WERI-Rb-1 (cell line): ENCODE measurements around the gene FAM117A.

Source experiments
- DNase-seq: peaks from one replicate; pipeline ENCODE4 v3.0.0-alpha.2; 2020
- H3K27ac ChIP-seq: fragments of 250-450 bp; sonication (Bioruptor Pico); 2 replicates; pipeline ENCODE4 v1.5.1; 2020; ENCODE audit warnings: mild to moderate bottlenecking, moderate library complexity
- H3K27me3 ChIP-seq: fragments of 250-450 bp; sonication (Bioruptor Pico); 2 replicates; pipeline ENCODE4 v1.5.1; 2021; ENCODE audit warnings: mild to moderate bottlenecking, low read depth, moderate library complexity; ENCODE audit not compliant: insufficient read depth, severe bottlenecking
- H3K36me3 ChIP-seq: fragments of 250-450 bp; sonication (Bioruptor Pico); 2 replicates; pipeline ENCODE4 v1.5.1; 2020; ENCODE audit warnings: mild to moderate bottlenecking, moderate library complexity
- H3K4me3 ChIP-seq: 2 replicates; pipeline ENCODE4 v1.5.1; 2011; ENCODE audit warnings: low read depth, mild to moderate bottlenecking, control low read depth, low read length
- H3K9me3 ChIP-seq: fragments of 250-450 bp; sonication (Bioruptor Pico); 2 replicates; pipeline ENCODE4 v1.5.1; 2021; ENCODE audit warnings: mild to moderate bottlenecking, moderate library complexity; ENCODE audit not compliant: severe bottlenecking
- TF ChIP-seq, protein P1 (sequence below): IDR thresholded peaks from 2 replicates; pipeline ENCODE4 v1.5.1; 2011; ENCODE audit warnings: low read depth, mild to moderate bottlenecking, control low read depth, inconsistent platforms, low read length

FAM117A gene

DNA sequence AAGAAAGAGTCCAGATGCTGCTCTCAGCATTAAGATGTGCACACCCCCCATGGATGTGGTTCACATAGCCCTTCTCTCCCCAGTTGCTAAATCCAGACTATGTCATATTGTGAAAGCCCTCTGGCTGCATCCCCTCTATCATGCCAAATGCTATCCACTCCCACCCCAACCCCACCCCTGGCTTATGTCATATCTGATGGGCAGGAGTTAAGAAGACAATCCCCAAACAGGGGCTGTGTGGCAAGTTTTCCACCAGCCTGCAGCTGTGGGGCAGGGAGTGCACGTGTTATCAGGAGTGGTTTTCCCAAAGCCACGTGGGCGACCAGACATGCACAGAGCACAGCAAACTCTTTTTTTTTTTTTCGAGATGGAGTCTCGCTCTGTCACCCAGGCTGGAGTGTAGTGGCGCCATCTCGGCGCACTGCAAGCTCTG is 10.0 kb downstream of the FAM117A start:
- TF ChIP-seq, protein P1, sequence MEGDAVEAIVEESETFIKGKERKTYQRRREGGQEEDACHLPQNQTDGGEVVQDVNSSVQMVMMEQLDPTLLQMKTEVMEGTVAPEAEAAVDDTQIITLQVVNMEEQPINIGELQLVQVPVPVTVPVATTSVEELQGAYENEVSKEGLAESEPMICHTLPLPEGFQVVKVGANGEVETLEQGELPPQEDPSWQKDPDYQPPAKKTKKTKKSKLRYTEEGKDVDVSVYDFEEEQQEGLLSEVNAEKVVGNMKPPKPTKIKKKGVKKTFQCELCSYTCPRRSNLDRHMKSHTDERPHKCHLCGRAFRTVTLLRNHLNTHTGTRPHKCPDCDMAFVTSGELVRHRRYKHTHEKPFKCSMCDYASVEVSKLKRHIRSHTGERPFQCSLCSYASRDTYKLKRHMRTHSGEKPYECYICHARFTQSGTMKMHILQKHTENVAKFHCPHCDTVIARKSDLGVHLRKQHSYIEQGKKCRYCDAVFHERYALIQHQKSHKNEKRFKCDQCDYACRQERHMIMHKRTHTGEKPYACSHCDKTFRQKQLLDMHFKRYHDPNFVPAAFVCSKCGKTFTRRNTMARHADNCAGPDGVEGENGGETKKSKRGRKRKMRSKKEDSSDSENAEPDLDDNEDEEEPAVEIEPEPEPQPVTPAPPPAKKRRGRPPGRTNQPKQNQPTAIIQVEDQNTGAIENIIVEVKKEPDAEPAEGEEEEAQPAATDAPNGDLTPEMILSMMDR, result no peak
- no peak for DNase-seq
- no peak overlapping the region for H3K27ac ChIP-seq

DNA sequence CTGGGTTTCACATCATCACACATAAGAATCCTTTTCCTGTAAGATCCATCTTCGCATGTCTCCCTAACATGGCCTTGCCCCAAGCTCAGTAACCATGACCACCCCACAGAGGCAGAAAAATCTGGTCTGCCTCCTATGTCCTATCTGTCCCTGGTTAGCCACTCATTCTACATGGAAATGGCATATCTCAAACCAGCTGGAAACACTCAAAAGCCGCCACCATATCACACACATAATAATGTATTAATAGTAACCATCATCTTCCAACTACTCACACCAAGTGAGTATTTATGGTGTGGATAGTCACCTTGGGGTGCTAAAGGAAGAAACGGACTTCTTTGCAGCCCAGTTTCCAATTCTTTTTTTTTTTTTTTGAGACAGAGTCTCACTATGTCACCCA is 11.4 kb downstream of the FAM117A start:
- H3K4me3 ChIP-seq, result no peak overlapping the region
- no peak for DNase-seq

More for the DNA sequence above, 10.0 kb downstream of the FAM117A start:
- no peak overlapping the region for H3K4me3 ChIP-seq
- H3K36me3 ChIP-seq, result peaks cover 23% of the 10 kb centered on the region
- H3K27me3 ChIP-seq, result no peaks in the 10 kb centered on the region
- no peaks in the 10 kb centered on the region for H3K9me3 ChIP-seq

DNA sequence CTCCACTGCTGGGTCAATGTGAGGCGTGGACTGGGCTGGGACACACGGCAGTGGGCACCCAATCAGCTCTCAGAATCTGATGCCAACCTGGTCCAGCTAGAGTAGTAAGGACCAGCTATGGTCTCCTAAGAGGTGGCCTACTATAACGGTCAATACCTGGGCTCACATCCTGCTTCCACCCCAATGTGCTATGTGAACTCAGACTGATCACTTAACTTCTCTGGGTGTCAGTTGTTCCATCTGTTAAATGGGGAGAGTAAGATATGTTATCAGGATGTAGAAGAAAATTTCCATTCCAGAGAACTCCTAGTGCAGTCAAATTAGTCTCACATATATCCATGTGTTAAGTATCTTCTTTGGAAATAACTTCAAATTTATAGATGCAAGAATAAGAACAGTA is 14.2 kb downstream of the FAM117A start:
- TF ChIP-seq, protein P1, result no peak
- H3K27ac ChIP-seq, result no peak overlapping the region

More for the DNA sequence above, 11.4 kb downstream of the FAM117A start:
- Histone ChIP-seq H3K27ac (no peak overlapping the region), H3K9me3 (no peaks in the 10 kb centered on the region), H3K36me3 (peaks cover 27% of the 10 kb centered on the region), H3K27me3 (no peaks in the 10 kb centered on the region)
- TF ChIP-seq, protein P1, result no peak

DNA sequence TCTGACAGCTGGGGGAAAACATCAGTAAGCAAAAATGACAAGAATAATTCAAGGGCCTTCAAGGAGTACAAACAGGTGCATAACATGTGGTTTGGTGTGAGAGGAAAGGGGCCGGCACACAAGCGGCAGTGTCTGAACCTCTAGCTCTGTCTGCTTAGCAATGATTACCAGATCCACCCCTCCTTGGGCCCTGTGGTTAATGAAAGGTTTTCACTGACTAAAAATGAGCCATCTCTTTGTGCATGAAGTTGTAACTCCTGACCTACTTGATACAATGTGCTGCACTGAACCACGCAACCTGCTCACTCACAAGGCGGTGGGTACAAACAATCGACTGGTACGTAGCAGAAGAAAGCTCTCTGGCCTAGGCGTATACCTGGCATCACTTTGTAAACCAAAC is 15.1 kb downstream of the FAM117A start:
- DNase-seq, result no peak
- no peak overlapping the region for H3K4me3 ChIP-seq
- H3K27ac ChIP-seq, result no peak overlapping the region
- TF ChIP-seq, protein P1, result no peak
- no peaks in the 10 kb centered on the region for H3K9me3 ChIP-seq
- H3K27me3 ChIP-seq, result no peaks in the 10 kb centered on the region
- H3K36me3 ChIP-seq, result peaks cover 24% of the 10 kb centered on the region

More for the DNA sequence above, 14.2 kb downstream of the FAM117A start:
- DNase-seq, result no peak
- peaks cover 24% of the 10 kb centered on the region for H3K36me3 ChIP-seq
- no peak overlapping the region for H3K4me3 ChIP-seq
- H3K27me3 ChIP-seq, result no peaks in the 10 kb centered on the region
- H3K9me3 ChIP-seq, result no peaks in the 10 kb centered on the region

DNA sequence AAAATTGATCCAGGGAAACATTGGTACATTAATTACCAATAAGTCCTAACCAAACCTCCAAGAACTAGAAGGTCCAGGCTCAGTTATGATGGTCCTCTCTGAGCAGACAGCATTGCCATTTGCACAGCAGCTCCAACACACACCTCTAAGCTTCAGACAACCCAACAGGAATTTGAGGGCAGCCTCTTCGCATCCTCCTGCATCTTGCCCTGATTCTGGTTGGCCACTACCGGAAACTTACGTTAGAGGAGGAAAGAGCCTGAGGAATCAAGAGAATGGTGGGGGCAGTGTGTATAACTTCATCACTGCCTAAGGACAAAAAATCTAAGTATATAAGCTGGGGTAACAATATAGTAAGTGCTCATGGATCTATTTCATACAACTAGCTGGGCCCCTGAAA is 15.7 kb downstream of the FAM117A start:
- no peaks in the 10 kb centered on the region for H3K27me3 ChIP-seq
- H3K4me3 ChIP-seq, result no peak overlapping the region
- no peak overlapping the region for H3K27ac ChIP-seq
- TF ChIP-seq, protein P1, result no peak
- DNase-seq, result no peak
- H3K36me3 ChIP-seq, result peaks cover 21% of the 10 kb centered on the region
- H3K9me3 ChIP-seq, result no peaks in the 10 kb centered on the region

DNA sequence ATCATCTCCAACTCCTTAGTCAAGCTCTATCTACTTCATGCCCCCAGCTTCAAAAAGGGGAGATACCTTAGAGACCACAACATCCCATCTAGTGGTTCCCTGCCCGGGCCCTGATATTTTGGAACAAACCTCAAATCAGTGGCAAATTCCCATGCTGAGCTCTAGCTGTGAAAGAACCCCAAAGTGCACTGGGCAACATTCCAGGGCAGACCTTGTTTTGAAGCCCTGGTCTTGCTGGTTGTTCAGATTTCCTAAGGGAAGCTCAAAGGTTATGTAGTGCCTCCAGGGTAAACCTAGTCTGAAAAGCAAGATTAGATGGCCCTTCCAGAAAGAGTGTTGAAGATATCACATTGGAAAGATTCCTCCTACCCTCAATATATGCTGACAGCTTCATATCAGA is 16.3 kb downstream of the FAM117A start:
- TF ChIP-seq, protein P1, result no peak
- H3K27ac ChIP-seq, result no peak overlapping the region
- H3K9me3 ChIP-seq, result no peaks in the 10 kb centered on the region
- no peak overlapping the region for H3K4me3 ChIP-seq
- no peaks in the 10 kb centered on the region for H3K27me3 ChIP-seq
- no peak for DNase-seq
- peaks cover 17% of the 10 kb centered on the region for H3K36me3 ChIP-seq
